T-helper 17 cell (primary cell): ENCODE results near the gene IL21R. TPM values are rescaled to one million over a fixed set of nuclear protein-coding genes. Genes with fewer than 3 reads are reported as not detected.
A peak's percentile ranks its signal among the peaks of the same experiment; 100 is the strongest.

Experiments
- ATAC-seq: fragments of 150-1000 bp; cut with Tn5 transposase; 2 replicates; pipeline ENCODE4 v1.10.0; 2021; ENCODE audit warnings: mild to moderate bottlenecking, moderate library complexity
- DNase-seq, 3 donors: peaks; one replicate each; pipeline versions ENCODE4 v3.0.0 to v3.0.0-alpha.2; 2020 to 2021
- H3K9me3 ChIP-seq: one replicate; pipeline ENCODE4 v1.7.0; 2013; ENCODE audit warnings: low read length, mild to moderate bottlenecking; ENCODE audit not compliant: control insufficient read depth, poor library complexity, severe bottlenecking
- H3K27ac Mint-ChIP-seq: one replicate; pipeline ENCODE4 v1.8.0; 2022; ENCODE audit warnings: mild to moderate bottlenecking, moderate library complexity, mixed read lengths
- H3K27me3 Mint-ChIP-seq: one replicate; pipeline ENCODE4 v1.8.0; 2022; ENCODE audit warnings: mixed read lengths
- H3K36me3 Mint-ChIP-seq: one replicate; pipeline ENCODE4 v1.8.0; 2022; ENCODE audit warnings: low read depth, mixed read lengths
- H3K4me1 Mint-ChIP-seq: one replicate; pipeline ENCODE4 v1.8.0; 2022; ENCODE audit warnings: mild to moderate bottlenecking, mixed read lengths
- H3K4me3 Mint-ChIP-seq: one replicate; pipeline ENCODE4 v1.8.0; 2022; ENCODE audit warnings: mild to moderate bottlenecking, moderate library complexity, mixed read lengths
- total RNA-seq, 4 donors: library from RNA in 2 of 4; stranded (reverse) in 2 of 4; gene quantifications; one replicate each; pipeline ENCODE4 v1.2.3 and lab custom pipeline; 2022 to 2026

IL21R gene
- total RNA-seq, 2 donors from 2014 or later: 17.6 to 26.4 TPM

DNA sequence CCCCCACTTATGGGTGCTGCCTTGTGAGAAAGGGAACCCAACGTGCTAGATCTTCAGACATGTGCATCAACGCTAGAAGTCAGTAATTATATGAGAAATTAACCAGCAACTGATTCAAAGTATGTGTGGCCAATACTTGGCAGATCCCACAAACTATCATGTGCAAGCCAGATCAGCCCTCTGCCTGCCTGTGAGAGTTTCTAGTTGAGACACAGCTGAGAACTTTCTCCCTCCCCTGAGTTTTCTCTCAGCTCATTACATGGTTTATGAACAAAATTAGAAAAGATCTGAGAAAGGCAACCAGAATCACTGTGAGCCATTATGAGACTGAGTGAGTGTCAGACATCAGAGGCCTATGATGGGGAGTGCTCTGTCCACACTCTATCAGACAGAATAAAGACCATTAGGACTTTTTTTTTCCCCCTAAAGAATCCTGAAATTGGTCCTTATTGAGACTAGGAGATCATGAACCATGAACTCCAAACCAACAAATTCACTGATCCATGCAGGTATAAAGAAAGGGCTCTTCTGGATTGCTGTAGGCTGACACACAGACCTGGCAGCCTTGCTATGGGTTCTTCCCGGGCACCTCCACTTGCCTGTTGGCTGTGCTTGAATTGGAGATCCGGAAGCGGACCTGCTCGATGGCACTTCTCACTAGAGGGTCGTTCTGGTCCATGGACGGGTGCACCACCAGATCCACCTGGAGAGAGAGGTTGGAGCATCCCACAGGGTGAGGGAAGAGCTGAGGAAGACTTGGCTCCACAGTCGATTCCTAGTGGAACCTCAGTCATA lies 96.3 kb downstream of the IL21R start:
- no peak overlapping the region for H3K4me3 Mint-ChIP-seq
- peaks cover 13% of the 10 kb centered on the region for H3K36me3 Mint-ChIP-seq
- no peaks in the 10 kb centered on the region for H3K4me1 Mint-ChIP-seq
- no peak for ATAC-seq
- H3K27ac Mint-ChIP-seq: peak overlapping the region; percentile 49
- no peak for DNase-seq
- H3K27me3 Mint-ChIP-seq: no peaks in the 10 kb centered on the region
- H3K9me3 ChIP-seq: no peaks in the 10 kb centered on the region

DNA sequence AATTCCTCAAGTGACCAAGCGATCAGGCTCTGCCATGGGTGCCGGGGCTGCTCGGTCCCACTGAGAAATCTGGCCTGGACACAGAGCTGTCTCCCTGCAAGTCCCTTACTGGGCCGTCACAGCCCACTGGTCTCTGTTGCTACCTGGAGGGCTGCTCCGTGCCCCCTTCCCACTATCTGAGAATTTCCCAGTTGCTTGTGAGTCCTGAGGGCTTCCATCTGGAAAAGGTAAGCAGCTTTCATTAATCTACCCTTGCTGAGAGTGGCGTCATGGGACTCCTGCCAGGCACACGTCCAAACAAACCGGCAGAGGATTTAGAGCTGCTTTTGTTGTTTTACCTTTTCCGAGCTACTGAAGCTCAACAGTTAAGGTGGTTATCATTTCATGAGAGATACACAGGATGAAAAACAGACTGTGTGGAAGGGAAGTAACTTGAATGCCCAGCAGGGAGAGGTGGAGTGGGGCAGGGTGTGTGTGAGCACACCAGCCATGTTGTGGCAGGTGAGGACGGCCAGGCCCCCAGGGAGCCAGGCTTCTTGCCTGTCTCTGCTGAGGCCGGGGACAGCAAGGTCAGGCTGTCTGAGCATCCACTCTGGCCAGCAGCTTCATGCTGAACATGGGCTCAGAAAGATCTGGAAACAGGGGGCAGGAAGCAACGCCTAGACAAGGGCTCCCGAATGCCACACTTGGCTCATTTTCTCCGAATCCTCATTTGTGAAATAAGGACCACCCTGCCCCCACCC lies 97.1 kb downstream of the IL21R start:
- Mint-ChIP-seq H3K4me3 (no peak overlapping the region), H3K27ac (peak overlapping the region; percentile 49)

DNA sequence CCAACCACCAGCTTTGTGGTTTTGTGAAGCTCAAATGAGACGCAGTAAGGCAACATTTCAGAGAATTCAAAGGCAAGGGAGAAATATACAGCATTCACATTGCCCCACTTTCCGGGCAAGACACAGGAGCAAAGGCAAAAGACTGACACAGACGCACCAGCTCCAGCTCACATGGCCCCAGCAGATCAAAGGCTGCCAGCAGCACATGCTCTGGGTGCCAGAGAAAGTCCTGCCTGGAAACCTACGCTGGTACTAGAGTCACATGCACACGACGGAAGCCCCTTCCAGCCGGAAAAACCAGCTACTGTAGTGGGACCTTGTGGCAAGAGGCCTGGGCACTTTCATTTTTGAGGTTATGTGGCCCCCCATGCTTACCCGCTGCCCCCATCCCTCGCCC lies 97.7 kb downstream of the IL21R start:
- Mint-ChIP-seq H3K36me3 (peaks cover 17% of the 10 kb centered on the region), H3K4me1 (no peaks in the 10 kb centered on the region), H3K4me3 (no peak overlapping the region), H3K27ac (peak overlapping the region; percentile 49), H3K27me3 (no peaks in the 10 kb centered on the region)
- no peaks in the 10 kb centered on the region for H3K9me3 ChIP-seq
- no peak for ATAC-seq
- no peak for DNase-seq

More for the DNA sequence above, 97.1 kb downstream of the IL21R start:
- ATAC-seq (no peak), DNase-seq (no peak)
- H3K9me3 ChIP-seq: no peaks in the 10 kb centered on the region
- Mint-ChIP-seq H3K4me1 (no peaks in the 10 kb centered on the region), H3K36me3 (peaks cover 21% of the 10 kb centered on the region), H3K27me3 (no peaks in the 10 kb centered on the region)

DNA sequence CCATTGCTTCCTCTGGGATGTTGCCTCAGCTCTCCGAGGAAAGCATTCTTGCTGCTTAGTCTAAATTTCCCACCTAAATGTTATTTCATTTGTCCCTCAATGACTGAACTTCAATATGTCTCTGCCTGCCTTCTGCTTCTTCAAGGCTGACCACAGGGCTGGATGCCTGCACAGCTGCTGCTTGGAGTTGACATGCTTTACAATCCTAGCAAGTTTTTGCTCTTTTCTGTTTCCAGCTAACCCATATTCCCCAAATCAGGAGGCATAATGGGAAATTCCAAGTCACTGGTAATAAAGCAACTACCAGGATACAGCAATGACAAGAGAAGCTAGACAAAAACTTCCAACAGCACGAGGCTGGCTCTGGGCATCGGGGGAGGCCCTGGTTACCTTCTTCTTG lies 98.8 kb downstream of the IL21R start:
- H3K27me3 Mint-ChIP-seq: no peaks in the 10 kb centered on the region
- H3K4me3 Mint-ChIP-seq: no peak overlapping the region
- DNase-seq (no peak), ATAC-seq (no peak)
- no peaks in the 10 kb centered on the region for H3K4me1 Mint-ChIP-seq
- H3K36me3 Mint-ChIP-seq: peaks cover 18% of the 10 kb centered on the region
- no peaks in the 10 kb centered on the region for H3K9me3 ChIP-seq
- peak overlapping the region; percentile 32 for H3K27ac Mint-ChIP-seq

Other genes starting within 250 kb of the IL21R start
- gene KDM8, start 198.6 kb upstream of the IL21R start, total RNA-seq: 10 to 100 TPM; 11.6 to 11.9 TPM
- 10 to 100 TPM; 35.1 to 49.2 TPM for gene NSMCE1, start 133.4 kb upstream of the IL21R start, total RNA-seq
- 100 to 1,000 TPM; 156 to 173 TPM for gene IL4R, start 88.2 kb upstream of the IL21R start, total RNA-seq
- gene GTF3C1, start 147.7 kb downstream of the IL21R start, total RNA-seq: 10 to 100 TPM; 55.3 to 55.6 TPM
- gene KATNIP, start 148.0 kb downstream of the IL21R start, total RNA-seq: 10 to 100 TPM; 28.6 to 29.7 TPM